GM19397 (cell line): ENCODE data around the gene OR10A2.
"Not testable (repeated sequence)": the region's sequence is repeated elsewhere in the genome, so short reads cannot be mapped to it uniquely, and the experiment has no call there.

ENCODE experiments used
- ATAC-seq: cut with Tn5 transposase; IDR thresholded peaks from one replicate; pipeline ENCODE4 v1.9.1; 2021; ENCODE audit warnings: mild to moderate bottlenecking, moderate library complexity; ENCODE audit not compliant: unreplicated experiment

The OR10A2 gene, protein sequence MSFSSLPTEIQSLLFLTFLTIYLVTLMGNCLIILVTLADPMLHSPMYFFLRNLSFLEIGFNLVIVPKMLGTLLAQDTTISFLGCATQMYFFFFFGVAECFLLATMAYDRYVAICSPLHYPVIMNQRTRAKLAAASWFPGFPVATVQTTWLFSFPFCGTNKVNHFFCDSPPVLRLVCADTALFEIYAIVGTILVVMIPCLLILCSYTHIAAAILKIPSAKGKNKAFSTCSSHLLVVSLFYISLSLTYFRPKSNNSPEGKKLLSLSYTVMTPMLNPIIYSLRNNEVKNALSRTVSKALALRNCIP

DNA sequence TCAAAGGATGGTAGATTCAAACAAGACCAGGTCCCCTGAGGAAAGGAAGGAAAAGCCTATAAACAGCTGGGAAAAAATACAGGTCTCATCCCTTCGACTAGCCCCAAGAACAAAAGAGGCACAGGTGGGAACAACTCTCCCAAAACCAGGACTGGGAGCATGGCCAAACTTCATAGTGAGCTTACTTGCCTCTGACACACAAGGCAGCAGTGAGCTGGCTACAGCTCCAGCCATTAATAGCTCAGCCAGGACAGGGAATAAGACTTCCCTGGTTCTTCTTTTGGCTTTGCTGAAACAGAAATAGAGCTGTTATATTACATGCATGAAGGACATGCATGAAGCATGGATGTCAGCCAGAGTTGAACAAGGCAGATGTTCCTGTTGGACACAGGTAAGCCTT lies at the start of gene OR10A2:
TSS of gene OR10A2 (plus strand) at position 97 of the 400 bp plus-strand sequence. CDS start 6,698 bp downstream, outside the sequence.
- no peak for ATAC-seq

DNA sequence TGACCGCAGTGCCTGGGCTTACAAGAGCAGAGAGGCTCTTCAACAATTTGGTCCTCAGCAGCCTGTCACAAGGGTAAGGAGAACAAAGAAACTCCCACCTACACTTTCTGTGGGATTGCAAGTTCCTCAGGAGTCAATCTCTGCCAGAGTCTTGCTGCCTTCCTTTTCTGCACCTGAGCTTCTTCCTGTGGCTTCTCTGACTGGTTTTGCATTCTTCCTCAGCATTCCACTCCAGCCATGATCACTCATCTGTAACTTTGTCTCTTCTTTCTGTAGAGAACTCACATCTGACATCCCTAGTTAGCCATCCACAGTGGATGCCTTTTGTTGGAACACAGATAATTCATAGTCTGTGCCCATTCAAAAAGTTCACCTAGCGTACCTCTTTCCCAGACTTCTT lies 49.2 kb upstream of the OR10A2 start:
- ATAC-seq = no peak

DNA sequence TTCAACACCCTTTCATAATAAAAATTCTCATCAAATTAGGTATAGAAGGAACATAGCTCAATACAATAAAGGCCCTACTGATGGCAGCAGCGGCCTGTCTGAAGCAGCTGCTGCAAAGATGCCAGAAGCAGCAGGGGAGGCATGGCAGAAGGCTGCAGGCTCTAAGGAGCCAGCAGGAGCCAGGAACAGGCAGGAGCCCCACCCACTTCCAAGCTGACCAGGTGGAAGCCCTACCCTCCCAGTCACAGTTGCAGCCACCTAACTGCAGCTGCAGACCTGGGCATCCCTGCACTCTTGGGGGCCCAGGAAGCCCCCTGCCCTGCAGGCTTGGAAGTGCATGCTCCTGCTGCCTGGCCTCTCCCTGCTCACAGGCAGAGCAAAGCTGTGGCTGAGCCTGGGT lies 45.2 kb upstream of the OR10A2 start:
- no peak for ATAC-seq

DNA sequence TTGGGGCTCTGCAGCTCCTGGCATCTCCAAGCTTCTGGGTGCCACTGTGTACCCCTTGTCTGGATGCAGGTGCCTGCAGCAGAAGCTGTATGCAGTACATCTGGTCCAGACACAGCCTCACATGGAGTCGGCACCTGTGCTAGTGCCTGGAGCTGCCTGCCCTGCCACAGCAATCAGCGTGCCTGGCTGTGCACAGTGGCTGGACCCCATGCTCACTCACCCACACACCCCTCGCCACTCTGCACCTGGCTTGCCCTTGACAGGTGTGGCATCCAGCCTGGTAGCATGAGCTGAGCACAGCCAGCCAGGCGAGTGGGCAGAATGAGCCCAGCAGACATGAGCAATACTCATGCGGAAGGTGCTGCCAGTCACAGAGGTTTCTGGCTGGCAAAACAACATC lies 43.9 kb upstream of the OR10A2 start:
- ATAC-seq = no peak

DNA sequence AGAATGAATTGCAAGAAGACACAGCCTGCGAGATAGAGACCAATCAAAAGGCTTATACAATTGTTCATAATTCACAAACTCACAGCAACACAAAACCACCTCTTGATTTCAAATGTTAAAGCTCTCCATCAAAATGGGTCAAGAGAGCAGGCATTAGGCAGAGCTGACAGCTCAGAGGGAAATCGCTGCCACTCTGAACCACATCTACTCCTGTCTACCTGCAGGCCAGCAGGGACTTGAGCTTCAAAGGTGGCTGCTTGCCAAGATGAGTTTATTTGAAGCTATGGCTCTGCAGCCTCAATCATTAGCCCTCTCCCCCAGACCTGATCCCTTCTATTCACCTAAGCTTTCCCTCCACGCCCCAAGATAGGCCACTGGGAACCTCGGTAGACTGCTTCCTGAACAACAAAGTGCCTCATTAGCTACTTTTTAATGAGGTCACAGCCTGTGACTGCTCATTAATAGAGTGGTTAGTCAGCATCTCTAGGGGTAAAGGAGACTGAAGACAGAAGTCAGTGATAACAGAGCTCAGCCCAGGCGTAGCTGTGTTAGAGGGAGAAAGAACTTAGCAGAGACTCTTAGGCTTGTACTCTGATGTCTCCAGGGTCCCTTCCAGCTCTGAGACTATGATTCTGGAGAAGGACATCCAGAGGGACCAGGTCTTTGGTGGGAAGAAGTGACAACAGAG lies 38.6 kb upstream of the OR10A2 start:
- ATAC-seq = no peak

DNA sequence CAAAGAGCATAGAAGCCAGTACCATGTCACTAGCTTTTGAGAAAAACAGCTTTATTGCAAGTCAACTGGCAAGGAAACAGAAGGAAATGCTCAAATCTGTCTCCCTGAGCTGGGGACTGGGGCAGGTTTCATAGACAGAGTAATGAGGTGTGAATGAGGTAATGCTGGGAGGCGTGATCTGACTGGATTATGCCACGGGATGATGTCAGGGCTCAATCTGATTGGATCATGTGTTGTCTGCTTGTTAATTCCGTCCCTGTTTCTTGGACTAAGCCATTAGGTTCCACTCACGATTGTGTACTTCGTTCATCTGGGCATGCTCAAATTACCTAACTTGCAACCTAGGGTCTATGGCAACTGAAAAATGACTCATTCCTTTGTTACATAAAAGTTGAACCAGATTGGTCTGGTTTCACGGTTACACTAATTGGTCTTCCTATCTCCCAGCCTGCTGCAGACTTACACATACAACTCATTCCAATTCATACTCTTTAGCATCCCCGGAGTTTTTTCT lies 37.6 kb upstream of the OR10A2 start:
- ATAC-seq = no peak

DNA sequence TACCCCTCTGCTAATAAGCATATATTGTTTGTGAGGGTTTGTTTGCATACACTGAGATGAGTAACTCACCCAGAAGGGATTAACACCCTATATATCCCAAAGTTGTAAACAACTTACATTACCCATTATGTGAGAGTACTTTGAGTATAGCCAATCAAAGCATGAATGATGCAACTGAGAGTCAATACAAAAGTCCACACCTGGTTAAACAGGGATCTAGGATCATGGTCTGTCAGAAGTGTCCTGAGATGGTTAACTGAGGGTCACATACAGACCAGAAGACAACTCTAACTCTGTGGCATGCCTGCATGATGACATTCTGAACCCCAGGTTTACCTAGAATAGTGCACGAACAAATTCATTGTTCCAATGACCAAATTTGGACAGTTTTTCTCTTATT lies 34.8 kb upstream of the OR10A2 start:
- ATAC-seq = no peak

DNA sequence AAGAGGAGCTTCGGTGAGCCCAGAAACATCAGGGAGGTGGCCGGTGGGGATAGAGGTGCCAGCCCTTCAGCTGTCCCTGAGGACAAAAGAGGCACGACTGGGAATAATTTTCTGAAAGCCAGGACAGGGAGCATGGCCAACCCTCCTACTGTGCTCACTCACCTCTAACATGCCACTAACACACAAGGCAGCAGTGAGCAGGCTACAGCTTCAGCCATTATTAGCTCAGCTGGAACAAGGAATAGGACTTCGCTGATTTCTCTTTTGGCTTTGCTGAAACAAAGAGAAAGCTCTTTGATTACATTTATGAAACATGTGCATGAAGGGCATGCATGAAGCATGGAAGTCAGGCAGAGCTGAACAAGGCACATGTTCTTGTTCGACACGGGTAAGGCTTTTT lies 29.5 kb upstream of the OR10A2 start:
- no peak for ATAC-seq

DNA sequence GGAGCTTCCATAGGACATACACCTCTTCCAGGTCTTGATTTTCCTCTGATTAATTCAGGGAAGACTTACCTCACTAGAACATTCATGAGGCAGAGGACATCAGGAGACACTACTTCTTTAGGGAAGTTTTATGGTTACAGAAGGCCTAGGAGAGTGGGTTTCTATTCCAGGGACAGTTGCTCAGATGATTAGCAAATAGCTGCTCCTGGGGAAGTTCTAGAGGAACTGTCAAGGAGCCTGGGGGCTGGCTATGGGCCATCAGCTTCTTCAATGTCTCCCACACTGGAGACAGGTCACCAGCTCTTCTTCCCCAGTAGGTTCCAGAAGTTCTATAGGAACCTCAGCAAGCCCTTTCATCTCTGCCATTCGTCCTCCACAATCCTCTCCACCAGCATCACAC lies 28.8 kb upstream of the OR10A2 start:
- ATAC-seq = no peak

DNA sequence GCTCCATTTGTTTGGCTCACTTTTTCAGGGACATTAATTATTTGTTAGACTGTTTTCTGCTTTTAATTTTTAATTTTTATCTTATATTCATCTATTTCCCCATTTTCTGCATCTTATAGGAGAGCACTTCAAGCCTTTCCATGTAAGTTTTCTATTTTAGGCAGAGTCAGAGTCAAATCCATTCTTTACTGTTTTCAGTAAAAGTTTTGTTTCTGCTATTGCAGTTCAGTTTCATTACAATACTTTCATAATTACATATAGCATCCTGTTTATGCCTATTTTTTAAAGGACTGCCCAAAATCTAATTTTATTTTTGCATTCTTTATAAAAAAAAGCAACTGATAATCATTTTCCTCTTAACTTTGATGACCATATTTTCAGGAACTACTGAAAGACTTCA lies 21.2 kb upstream of the OR10A2 start:
- no peak for ATAC-seq

DNA sequence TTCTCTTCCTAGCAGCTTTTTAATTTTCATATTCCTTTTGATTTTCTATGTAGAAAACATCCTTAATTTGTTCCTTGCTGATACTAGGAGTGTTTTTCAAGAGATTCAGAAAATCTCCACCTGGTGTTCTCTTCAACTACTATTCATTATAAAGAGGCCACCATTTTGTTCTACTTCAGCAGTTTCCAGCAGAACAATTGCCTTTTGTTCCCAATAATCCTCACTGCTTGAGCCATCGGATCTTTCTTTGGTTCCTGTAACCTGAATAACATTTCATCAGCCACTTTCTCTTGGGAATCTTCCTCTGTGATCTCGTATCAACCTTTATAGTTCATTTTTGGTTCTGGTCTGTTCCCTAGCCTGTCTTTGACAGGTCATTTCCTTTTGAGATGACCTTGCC lies 19.2 kb upstream of the OR10A2 start:
- no peak for ATAC-seq

DNA sequence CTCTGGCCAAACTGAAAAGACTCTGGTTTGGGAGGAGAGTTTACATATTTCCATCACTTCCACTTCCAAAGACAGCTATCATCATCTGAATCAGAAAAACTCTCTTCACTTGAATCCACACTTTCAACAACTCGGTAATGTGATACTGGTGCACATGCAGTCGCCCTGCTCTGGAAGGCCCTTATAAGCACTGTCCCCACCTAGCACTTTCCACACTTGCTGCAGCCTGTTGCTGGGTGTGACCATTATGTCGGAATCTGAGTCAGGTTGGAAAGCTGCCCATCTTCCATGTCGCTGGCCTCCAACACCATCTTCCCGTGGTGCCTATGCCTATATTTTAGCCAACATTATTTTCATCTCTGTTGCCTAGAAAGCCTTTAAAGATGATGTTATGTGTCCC lies 18.5 kb upstream of the OR10A2 start:
- no peak for ATAC-seq

DNA sequence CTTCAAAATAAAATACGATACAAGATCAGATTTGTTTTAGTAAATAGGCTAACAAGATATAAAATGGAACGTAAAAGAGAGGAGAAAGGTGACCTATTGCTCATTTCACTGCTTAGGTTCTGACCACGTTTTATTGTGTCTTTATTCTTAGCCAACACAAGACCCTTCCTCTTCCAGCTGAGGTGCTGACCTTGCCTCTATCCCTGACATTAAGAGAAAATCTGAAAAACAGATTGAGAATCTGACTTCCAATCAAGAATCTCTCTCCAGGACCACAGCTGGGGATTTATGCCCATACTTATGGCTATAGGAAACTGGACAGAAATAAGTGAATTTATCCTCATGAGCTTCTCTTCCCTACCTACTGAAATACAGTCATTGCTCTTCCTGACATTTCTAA lies 17.5 kb upstream of the OR10A2 start, which contains the start of gene OR10A5:
TSS of gene OR10A5 (plus strand) at position 301 of the 400 bp plus-strand sequence. CDS start at position 301, 0 bp downstream.
- ATAC-seq = no peak

DNA sequence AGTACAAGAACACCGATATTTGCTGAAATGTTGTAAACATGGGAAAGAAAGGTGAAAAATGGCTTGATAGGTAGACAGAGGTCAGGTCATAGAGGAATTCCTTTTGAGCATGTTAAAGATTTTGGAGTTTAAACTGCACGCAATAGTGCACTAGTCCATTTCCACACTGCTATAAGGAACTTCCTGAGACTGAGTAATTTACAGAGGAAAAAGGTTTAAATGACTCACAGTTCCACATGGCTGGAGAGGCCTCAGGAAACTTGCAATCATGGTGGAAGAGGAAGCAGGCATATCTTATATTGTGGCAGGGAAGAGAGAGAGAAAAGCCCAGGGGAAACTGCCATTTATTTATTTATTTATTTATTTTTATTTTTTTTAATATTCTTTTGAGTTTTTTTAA lies 12.3 kb upstream of the OR10A2 start:
- no peak for ATAC-seq

DNA sequence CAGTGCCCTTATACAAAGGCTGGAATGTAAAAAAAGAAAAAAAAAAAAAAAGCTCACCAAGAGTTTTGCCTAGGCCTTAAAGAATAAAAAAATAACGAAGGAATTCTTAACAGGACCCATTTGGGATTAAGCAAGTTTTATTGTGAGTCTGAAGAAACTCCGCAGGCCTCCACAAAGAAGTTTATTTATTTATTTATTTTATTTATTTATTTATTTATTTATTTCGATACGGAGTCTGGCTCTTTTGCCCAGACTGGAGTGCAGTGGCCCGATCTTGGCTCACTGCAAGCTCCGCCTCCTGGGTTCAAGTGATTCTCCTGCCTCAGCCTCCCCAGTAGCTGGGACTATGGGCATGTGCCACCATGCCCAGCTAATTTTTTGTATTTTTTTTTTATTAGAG lies 8.1 kb upstream of the OR10A2 start:
- ATAC-seq = not testable (repeated sequence)

DNA sequence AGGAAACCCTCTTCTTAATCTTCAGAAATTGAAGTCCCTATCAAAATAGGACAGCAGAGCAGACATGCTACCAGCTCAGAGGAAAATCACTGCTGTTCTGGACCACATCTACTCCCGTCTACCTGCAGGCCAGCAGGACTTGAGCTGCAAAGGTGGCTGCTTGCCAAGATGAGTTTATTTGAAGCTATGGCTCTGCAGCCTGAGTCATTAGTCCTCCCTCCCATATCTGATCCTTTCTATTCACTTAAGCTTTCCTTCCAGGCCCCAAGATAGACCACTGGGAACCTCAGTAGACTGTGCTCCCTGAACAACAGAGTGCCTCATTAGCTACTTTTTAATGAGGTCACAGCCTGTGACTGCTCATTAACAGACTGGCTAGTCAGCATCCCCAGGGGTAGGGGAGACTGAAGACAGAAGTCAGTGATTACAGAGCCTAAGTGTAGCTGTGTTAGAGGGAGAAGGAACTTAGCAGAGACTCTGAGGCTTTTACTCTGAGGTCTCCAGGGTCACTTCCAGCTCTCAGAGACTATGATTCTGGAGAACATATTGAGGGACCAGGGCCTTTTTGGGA lies 6.8 kb upstream of the OR10A2 start:
- no peak for ATAC-seq

DNA sequence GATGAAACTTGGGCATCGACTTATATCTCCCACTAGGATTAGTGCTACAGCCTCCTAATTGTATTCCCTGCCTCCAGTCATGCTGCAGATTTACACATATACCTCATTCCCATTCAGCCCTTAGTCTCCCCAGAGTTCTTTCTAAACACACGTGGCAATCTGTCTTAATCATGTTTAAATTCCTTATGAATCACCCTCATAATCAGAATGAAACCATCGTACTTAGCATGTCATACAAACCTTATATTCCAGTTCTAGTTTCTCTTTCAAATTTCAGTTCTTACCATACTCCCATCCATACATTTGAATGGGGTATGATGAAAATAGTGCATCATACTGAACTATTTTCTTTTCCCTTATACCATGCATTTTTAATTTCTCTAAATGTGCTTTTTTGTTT lies 6.0 kb upstream of the OR10A2 start:
- no peak for ATAC-seq

DNA sequence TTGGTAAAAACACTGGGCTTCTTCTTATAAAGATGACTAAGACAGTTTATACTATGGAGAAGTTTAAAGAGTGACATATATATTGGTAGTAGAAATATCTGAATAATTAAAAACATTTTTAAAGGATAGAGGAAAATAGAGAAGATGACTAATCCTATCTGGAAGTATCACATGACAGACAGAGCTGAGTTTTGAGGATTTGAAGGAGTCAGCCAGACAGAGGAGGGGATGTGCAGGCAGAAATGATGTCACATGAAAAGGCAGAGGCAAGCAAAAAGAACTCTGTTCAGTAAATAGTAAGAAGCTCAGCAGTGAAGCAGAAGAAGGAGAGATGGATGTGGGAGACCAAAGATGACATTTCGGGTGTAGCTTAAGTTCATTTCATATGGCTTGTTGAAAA lies 1.6 kb downstream of the OR10A2 start:
- ATAC-seq = no peak

DNA sequence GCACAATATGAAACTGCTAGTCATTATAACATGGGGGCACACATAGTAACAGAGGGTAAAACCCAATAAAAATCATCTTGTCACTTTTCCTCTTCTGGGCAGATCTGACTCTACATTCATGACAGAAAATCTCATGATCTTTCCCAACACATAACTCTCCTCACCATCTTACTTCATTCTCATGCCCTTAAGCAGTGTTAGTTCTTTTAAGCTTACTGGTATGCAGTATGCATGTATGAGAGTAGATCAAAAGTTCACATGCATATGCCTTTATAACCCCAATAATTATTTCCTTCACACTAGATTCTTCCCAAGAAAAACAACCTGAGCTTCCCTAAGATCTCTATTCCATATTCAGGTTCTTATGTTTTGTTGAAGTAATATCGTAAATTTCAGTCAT lies 8.4 kb downstream of the OR10A2 start:
- ATAC-seq = no peak

DNA sequence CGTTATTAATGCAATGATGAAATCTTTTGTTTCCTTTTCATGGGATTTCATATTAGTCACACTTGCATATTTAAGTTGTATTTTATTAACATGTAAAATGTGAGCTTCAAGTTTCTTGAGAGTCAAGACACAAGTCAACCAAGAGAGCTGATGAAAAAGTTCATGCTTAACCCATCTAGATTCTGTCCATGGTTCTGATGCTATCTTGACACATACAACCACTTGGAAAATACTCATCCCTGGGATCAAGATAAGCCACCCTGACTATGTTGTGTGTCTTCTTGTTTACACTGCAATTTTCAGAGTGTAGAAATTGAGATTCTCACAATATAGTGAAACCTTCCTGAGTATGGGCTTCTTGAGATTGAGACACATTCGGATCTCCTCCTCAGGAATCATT lies 12.9 kb downstream of the OR10A2 start:
- no peak for ATAC-seq

DNA sequence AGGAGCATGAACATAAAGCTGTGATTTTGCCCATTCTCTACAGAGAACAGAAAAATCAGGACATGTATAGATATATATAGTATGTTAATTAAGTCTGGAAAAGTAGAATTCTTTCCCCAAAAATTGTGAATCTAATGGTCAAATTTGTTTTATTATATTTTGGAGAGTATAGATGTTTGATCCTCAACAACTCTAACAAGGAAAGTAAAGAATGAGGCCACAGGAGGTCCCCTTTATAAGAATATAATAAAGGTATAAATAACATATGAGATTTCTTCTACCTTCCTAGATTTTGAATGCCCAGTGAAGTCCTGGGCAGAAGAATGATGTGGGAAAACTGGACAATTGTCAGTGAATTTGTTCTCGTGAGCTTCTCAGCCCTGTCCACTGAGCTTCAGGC lies 13.5 kb downstream of the OR10A2 start, which contains the start of gene OR10A4:
TSS of gene OR10A4 (plus strand) at position 301 of the 400 bp plus-strand sequence. CDS start at position 324, 23 bp downstream.
- no peak for ATAC-seq

DNA sequence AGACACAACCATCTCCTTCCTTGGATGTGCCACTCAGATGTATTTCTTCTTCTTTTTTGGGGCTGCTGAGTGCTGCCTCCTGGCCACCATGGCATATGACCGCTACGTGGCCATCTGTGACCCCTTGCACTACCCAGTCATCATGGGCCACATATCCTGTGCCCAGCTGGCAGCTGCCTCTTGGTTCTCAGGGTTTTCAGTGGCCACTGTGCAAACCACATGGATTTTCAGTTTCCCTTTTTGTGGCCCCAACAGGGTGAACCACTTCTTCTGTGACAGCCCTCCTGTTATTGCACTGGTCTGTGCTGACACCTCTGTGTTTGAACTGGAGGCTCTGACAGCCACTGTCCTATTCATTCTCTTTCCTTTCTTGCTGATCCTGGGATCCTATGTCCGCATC lies 14.1 kb downstream of the OR10A2 start:
- ATAC-seq = no peak
